ENCODE results near the gene NT5C3B. TPM values are rescaled to one million over a fixed set of nuclear protein-coding genes. Genes with fewer than 3 reads are reported as not detected.

Gene NT5C3B
- total RNA-seq, 2 donors from 2014 or later = 19.5 to 20.2 TPM

- H3K4me1 ChIP-seq = peaks cover 66% of the 10 kb centered on the region
- peak overlapping the region; percentile 95 for H3K27ac ChIP-seq
- no peak overlapping the region for H3K4me3 ChIP-seq
- intact Hi-C loops (cut with DNase I) = no loop called here
- peak overlapping the region; percentile 44 to 76 for H3K9ac ChIP-seq (ENCODE audit: low read depth in 2 of 2, low read length in 2 of 2)
- H3K36me3 ChIP-seq = peaks cover 10% of the 10 kb centered on the region
- TF ChIP-seq, protein P1, sequence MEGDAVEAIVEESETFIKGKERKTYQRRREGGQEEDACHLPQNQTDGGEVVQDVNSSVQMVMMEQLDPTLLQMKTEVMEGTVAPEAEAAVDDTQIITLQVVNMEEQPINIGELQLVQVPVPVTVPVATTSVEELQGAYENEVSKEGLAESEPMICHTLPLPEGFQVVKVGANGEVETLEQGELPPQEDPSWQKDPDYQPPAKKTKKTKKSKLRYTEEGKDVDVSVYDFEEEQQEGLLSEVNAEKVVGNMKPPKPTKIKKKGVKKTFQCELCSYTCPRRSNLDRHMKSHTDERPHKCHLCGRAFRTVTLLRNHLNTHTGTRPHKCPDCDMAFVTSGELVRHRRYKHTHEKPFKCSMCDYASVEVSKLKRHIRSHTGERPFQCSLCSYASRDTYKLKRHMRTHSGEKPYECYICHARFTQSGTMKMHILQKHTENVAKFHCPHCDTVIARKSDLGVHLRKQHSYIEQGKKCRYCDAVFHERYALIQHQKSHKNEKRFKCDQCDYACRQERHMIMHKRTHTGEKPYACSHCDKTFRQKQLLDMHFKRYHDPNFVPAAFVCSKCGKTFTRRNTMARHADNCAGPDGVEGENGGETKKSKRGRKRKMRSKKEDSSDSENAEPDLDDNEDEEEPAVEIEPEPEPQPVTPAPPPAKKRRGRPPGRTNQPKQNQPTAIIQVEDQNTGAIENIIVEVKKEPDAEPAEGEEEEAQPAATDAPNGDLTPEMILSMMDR (IDR thresholded peaks at IDR 0.05) = no peak
- H3K27me3 ChIP-seq = no peaks in the 10 kb centered on the region
- H3K9me3 ChIP-seq = no peaks in the 10 kb centered on the region
- peak; percentile 80 for DNase-seq
Observed at GRCh38 chr17:41775394-41776226, 60.4 kb downstream of the NT5C3B start.

Other genes starting within 250 kb of the NT5C3B start
- gene KRT14, start 249.3 kb downstream of the NT5C3B start, total RNA-seq = not detected
- not detected for gene KRT16, start 223.5 kb downstream of the NT5C3B start, total RNA-seq
- gene KRT17, start 211.7 kb downstream of the NT5C3B start, total RNA-seq = 1 to 10 TPM in 1 of 2 donors, not detected in 1; 1.2 TPM
- gene EIF1, start 147.3 kb downstream of the NT5C3B start, total RNA-seq = 100 to 1,000 TPM; 574 to 740 TPM
- gene GAST, start 123.9 kb downstream of the NT5C3B start, total RNA-seq = not detected
- gene HAP1, start 101.6 kb downstream of the NT5C3B start, total RNA-seq = under 1 TPM; 0.10 to 0.53 TPM
- 100 to 1,000 TPM; 317 to 353 TPM for gene JUP, start 49.5 kb downstream of the NT5C3B start, total RNA-seq
- gene P3H4, start 24.3 kb downstream of the NT5C3B start, total RNA-seq = 10 to 100 TPM in 1 of 2 donors, 1 to 10 TPM in 1; 8.5 to 16.7 TPM
- 10 to 100 TPM; 10.3 to 12.8 TPM for gene FKBP10, start 23.2 kb downstream of the NT5C3B start, total RNA-seq
- not detected for gene KLHL10, start 1.6 kb upstream of the NT5C3B start, total RNA-seq
- 10 to 100 TPM in 1 of 2 donors, 1 to 10 TPM in 1; 10.0 to 14.0 TPM for gene KLHL11, start 29.2 kb upstream of the NT5C3B start, total RNA-seq
- 100 to 1,000 TPM; 135 to 145 TPM for gene ACLY, start 82.7 kb upstream of the NT5C3B start, total RNA-seq
- gene ODAD4, start 94.4 kb upstream of the NT5C3B start, total RNA-seq = under 1 TPM; 0.15 to 0.19 TPM
- 10 to 100 TPM; 44.7 to 49.4 TPM for gene CNP, start 130.6 kb upstream of the NT5C3B start, total RNA-seq
- gene DNAJC7, start 181.2 kb upstream of the NT5C3B start, total RNA-seq = 100 to 1,000 TPM in 1 of 2 donors, 10 to 100 TPM in 1; 82.7 to 103 TPM
- 10 to 100 TPM; 25.8 to 26.3 TPM for gene NKIRAS2, start 183.9 kb upstream of the NT5C3B start, total RNA-seq
- gene C17orf113, start 214.4 kb upstream of the NT5C3B start, total RNA-seq = 1 to 10 TPM in 1 of 2 donors, under 1 TPM in 1; 0.84 to 1.2 TPM